Thyroid gland (tissue), 4 donors: ENCODE measurements around the gene LRP4.

Experiments used
- POLR2A ChIP-seq, 2 donors: fragments of 450-650 bp; IDR thresholded peaks; one replicate each; pipeline ENCODE4 v1.6.1; 2017; ENCODE audit warnings: antibody characterized with exemption in 2 of 2, mild to moderate bottlenecking in 2 of 2, moderate library complexity in 1 of 2
- TF ChIP-seq, protein P1 (sequence below), 6 experiments: fragments of 200-600 bp in 3 of 6; fragments of 450-650 bp in 3 of 6; sonication (generic) in 3 of 6; IDR thresholded peaks; one replicate each; pipeline ENCODE4 v1.5.1; 2016 to 2019; ENCODE audit warnings: antibody characterized with exemption in 6 of 6, mild to moderate bottlenecking in 2 of 6, inconsistent platforms in 1 of 6, moderate library complexity in 1 of 6

DNA sequence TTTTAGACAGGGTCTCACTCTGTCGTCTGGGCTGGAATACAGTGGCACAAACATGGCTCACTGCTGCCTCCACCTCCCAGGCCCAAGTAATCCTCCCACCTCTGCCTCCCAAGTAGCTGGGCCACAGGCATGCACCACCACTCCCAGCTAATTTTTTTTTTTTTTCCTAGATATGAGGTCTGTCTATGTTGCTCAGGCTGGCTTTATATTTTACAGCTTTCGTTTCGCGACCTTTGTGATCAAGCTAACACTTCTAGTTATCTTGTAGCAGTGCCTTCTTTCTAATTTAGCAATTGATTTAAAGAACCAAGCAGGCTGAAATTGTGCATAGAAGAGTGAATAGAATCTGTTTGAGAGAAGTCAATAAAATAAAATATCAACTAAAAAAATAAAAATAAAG is 83.5 kb downstream of the LRP4 start:
- TF ChIP-seq, protein P1, sequence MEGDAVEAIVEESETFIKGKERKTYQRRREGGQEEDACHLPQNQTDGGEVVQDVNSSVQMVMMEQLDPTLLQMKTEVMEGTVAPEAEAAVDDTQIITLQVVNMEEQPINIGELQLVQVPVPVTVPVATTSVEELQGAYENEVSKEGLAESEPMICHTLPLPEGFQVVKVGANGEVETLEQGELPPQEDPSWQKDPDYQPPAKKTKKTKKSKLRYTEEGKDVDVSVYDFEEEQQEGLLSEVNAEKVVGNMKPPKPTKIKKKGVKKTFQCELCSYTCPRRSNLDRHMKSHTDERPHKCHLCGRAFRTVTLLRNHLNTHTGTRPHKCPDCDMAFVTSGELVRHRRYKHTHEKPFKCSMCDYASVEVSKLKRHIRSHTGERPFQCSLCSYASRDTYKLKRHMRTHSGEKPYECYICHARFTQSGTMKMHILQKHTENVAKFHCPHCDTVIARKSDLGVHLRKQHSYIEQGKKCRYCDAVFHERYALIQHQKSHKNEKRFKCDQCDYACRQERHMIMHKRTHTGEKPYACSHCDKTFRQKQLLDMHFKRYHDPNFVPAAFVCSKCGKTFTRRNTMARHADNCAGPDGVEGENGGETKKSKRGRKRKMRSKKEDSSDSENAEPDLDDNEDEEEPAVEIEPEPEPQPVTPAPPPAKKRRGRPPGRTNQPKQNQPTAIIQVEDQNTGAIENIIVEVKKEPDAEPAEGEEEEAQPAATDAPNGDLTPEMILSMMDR (IDR thresholded peaks at IDR 0.05): no peak
- no peak for TF ChIP-seq POLR2A (IDR thresholded peaks at IDR 0.05)
